ENCODE results near the gene POLN.
A peak's percentile ranks its signal among the peaks of the same experiment; 100 is the strongest.
"Not testable (repeated sequence)": the region's sequence is repeated elsewhere in the genome, so short reads cannot be mapped to it uniquely, and the experiment has no call there.

POLN gene

DNA sequence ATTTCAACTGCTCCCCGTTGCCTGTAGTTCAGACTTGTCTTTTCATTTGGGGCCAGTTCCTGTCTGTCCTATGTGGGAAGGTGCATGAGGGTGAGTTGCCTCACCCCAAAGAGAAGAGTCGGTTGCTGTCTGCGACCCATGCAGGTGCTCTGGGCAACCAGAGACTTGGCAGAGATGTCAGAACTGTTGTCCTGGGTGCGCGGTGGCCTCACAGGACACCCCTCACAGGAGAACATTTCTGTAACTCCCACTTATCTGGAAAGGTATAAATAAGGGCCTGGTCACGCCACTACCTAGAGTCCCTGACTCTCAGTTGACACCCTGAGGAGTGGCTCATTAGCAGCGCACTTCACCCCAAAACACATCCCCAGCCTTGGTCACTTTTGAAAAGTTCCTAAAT lies 192.5 kb downstream of the POLN start:
- no peak for DNase-seq

DNA sequence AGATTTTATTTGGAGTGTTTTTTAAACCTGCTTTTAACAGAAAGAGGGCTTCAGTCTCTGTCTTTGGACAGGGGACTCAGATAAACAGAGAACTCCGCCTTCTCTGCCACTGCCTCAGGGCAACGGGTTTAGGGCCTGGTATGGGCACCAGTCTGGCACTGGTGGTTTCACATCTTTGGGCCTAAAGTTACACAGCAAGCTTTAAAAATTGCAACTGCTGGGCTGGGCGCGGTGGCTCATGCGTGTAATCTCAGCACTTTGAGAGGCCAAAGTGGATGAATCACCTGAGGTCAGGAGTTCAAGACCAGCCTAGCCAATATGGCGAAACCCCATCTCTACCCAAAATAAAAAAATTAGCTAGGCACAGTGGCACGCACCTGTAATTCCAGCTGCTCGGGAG lies 193.1 kb downstream of the POLN start:
- no peak for DNase-seq

DNA sequence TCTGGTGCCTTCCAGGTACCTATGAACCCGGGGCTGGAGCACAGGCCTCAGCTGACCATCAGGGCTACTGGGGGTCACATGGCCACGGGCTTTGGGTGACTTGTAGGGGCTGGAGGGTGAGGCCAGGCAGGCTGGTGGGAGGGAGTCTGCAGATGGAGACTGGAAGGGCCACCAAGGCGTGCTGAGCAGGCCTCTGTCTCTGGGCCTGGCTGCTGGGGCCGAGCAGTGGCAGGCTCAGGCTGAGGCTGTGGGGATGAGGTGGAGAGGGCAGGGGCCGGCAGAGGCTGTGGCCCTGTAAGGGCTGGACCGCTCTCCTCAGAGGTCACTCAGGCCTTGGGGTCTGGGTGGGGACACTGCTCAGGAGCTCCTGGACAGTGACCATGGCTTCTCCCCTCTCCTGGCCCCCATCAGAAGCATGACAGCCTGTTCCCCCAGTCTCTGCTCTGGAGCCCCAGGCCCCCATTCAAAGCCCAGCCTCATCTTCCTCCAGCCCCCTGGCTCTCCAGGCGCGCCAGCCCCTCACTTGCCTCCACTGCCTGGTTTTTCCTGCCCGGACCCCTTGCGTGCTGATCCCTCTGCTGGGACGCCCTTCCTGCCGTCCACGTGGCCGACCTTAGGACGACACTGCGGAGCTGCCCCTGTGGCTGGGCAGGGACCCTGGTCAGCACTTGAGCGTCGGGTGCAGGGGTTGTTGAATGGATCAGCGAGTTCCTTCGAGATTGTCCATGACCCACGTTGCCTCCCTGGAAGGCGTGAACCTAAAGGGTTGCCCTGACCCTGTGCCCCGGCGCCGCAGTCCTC lies 193.9 kb downstream of the POLN start:
- DNase-seq: no peak

- DNase-seq: no peak
These were observed 194.8 kb downstream of the POLN start for GRCh38 chr4:2047031-2047660.

GRCh38 chr4:2046031-2046961 lies 195.6 kb downstream of the POLN start:
- DNase-seq: no peak

DNA sequence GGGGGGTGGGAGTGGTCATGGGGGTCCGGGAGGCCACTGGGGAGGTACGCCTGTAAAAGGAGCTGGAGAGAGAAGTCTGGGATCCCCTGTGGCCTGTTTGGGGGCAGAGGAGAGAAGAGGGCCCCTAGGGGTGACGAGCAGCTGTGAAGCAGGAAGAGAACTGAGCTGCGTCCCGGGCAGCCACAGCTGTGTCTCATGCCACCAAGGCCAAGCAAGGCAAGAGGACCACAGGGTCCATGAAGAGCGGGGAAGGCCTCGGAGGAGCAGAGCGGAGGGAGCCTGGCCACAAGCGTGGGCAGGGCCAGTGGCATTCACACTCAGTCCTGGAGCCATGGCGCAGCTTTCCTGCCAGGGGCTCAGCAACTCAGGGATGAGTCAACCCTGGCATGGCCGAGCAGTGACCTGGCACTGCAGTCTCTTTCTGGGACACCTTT lies 196.4 kb downstream of the POLN start:
- no peak for DNase-seq

GRCh38 chr4:2044542-2045517 lies 197.1 kb downstream of the POLN start:
- no peak for DNase-seq

DNA sequence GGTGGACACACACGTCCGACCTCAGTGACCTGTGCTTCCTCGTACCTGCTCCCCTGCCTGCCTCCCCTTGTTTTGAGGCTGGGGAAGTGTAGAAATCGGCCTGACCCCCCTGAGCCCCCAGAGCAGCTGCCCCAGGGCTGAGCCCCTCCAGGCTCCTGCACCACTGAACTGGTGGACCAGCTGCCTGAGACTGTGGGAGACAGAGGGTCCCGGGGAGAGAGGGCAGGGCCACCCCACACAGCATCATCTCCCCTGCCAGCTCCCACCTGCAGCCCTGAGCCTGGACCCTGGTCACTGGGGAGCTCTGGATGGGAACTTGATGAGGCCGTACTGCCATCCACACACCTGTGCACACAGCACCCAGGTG lies 197.8 kb downstream of the POLN start:
- DNase-seq: no peak

GRCh38 chr4:2043396-2044118 lies 198.4 kb downstream of the POLN start:
- DNase-seq: no peak

GRCh38 chr4:2042947-2043395 lies 198.9 kb downstream of the POLN start:
- no peak for DNase-seq

DNA sequence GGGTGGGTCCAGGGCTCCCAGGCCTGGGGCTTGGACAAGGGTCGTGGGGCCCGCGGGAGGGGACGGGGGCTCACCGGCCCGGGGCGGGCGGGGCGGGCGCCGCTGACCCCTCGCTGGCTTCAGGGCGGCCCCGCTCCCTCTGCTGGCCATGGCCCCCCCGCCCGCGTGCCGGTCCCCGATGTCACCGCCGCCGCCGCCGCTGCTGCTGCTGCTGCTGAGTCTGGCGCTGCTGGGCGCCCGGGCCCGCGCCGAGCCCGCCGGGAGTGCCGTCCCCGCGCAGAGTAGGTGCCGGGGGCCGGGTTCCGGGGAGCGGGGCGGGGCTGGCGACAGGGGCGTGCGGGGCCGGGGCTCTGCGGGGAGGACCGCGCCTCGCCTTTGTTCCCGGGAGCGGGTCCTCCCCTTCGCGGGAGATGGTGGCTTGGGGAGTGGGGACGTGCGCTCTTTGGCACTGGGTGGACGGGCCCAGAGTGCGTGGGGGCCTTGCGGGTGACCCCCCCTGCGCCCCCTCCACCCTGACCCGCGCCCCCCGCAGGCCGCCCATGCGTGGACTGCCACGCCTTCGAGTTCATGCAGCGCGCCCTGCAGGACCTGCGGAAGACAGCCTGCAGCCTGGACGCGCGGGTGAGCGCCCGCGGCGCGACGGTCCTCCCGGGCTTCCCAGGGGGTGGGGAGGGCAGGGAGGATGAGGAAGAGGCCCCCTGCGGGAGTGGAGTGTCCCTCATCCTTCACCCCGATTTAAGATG lies 199.5 kb downstream of the POLN start:
- DNase-seq: peak in 5 of 6 experiments; percentile 13 to 39 (median 27)

GRCh38 chr4:2041239-2042130 lies 200.4 kb downstream of the POLN start:
- DNase-seq: peak; percentile 55 to 74 (median 70)

- DNase-seq: no peak
These were observed 201.3 kb downstream of the POLN start for GRCh38 chr4:2040391-2041238.

- DNase-seq: no peak
These were observed 205.1 kb downstream of the POLN start for GRCh38 chr4:2036866-2037265.

DNA sequence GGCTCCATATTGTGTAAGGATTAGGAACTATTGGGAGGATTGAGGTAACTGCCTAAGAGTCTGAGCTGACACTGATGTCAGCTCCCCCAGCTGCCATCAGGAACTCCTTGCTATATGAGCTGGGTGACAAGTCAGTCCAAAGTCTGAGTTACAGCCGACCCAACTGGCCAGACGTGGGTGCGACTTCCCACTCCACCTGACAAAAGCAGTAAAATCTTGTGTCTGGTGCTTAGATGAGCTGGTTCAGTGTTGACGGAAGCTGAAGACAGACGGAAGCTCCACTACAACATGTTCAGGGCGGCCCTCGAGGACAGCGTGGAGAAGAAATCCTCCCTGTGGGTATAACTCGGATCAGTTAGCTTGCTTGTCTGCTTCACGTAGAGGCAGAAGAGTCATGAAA lies 205.6 kb downstream of the POLN start:
- DNase-seq: no peak

DNA sequence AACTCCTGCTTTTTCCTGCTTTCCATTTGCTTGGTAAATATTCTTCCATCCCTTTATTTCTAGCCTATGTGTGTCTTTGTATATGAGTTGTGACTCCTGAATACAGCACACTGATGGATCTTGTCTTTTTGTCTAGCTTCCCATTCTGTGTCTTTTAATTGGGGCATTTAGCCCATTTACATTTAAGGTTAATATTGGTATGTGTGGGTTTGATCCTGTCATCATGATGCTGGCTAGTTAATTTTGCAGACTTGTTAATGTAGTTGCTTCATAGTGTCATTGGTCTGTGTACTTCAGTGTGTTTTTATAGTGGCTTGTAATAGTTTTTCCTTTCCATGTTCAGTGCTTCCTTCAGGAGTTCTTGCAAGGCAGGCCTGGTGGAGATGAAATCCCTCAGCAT lies 210.8 kb downstream of the POLN start:
- DNase-seq: not testable (repeated sequence)

DNA sequence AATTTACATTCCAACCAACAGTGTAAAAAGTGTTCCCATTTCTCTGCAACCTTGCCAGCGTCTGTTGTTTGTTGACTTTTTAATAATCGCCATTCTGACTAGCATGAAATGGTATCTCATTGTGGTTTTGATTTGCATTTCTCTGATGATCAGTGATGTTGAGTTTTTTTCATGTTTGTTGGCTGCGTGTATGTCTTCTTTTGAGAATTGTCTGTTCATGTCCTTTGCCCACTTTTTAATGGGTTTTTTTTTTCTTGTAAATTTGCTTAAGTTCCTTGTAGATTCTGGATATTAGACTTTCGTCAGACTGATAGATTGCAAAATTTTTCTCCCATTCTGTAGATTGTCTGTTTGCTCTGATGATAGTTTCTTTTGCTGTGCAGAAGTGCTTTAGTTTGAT lies 214.8 kb downstream of the POLN start:
- DNase-seq: not testable (repeated sequence)

- no peak for DNase-seq
These were observed 216.1 kb downstream of the POLN start for GRCh38 chr4:2025817-2026216.

- no peak for DNase-seq
These were observed 217.2 kb downstream of the POLN start for GRCh38 chr4:2024683-2025082.
